ENCODE measurements around the gene KCNE1. TPM values are rescaled to one million over a fixed set of nuclear protein-coding genes. Genes with fewer than 3 reads are reported as not detected.

KCNE1 gene
- total and polyA plus RNA-seq, 4 donors: 0.23 to 6.0 (median 0.81) TPM

- no peaks in the 10 kb centered on the region for H3K4me1 ChIP-seq (ENCODE audit: control insufficient read depth in 4 of 4, insufficient read depth in 4 of 4, low read length in 3 of 4)
- no peaks in the 10 kb centered on the region for H3K27me3 ChIP-seq (ENCODE audit: control insufficient read depth in 4 of 4, insufficient read depth in 4 of 4, low read length in 3 of 4)
- H3K4me3 ChIP-seq (ENCODE audit: low read depth in 1 of 3, low read length in 3 of 3): no peak overlapping the region
- no peaks in the 10 kb centered on the region for H3K9me3 ChIP-seq (ENCODE audit: control insufficient read depth in 4 of 4, low read length in 3 of 4)
- DNase-seq (ENCODE audit: low spot score): no peak
- no peak overlapping the region for H3K9ac ChIP-seq (ENCODE audit: low read depth in 1 of 2, low read length in 2 of 2)
- no peak overlapping the region for H3K27ac ChIP-seq (ENCODE audit: low read depth in 1 of 2, low read length in 2 of 2)
- H3K36me3 ChIP-seq (ENCODE audit: control insufficient read depth in 4 of 4, insufficient read depth in 3 of 4, low read depth in 1 of 4, low read length in 3 of 4): peaks cover 0 to 3% (median 0%) of the 10 kb centered on the region in 4 donors
- 89% methylated on average over 2 of the region's 2 CpGs for WGBS
- no peak for TF ChIP-seq CTCF (IDR thresholded peaks at IDR 0.05; ENCODE audit: low read depth, low read length, missing input control)
- TF ChIP-seq NR2F2 (IDR thresholded peaks at IDR 0.05): no peak
- no peak for TF ChIP-seq JUND (IDR thresholded peaks at IDR 0.05)
- TF ChIP-seq HNF4G (IDR thresholded peaks at IDR 0.05): no peak
- TF ChIP-seq HNF4A (conservative IDR thresholded peaks at IDR 0.05): no peak
- no peak for TF ChIP-seq ATF3 (IDR thresholded peaks at IDR 0.05)
- TF ChIP-seq FOXA1 (IDR thresholded peaks at IDR 0.05): no peak
- no peak for TF ChIP-seq REST (IDR thresholded peaks at IDR 0.05)
- no peak for TF ChIP-seq GABPA (IDR thresholded peaks at IDR 0.05 in 1 of 2, conservative IDR thresholded peaks at IDR 0.05 in 1 of 2)
- TF ChIP-seq EGR1 (IDR thresholded peaks at IDR 0.05; ENCODE audit: low read depth in 2 of 2): no peak
These were observed 7.4 kb downstream of the KCNE1 start for GRCh38 chr21:34504595-34504994.

- H3K4me3 ChIP-seq (ENCODE audit: low read depth in 1 of 3, low read length in 3 of 3): no peak overlapping the region
- WGBS: 89% methylated on average over 3 of the region's 3 CpGs
- DNase-seq (ENCODE audit: low spot score): no peak
- H3K27ac ChIP-seq (ENCODE audit: low read depth in 1 of 2, low read length in 2 of 2): no peak overlapping the region
- H3K4me1 ChIP-seq (ENCODE audit: control insufficient read depth in 4 of 4, insufficient read depth in 4 of 4, low read length in 3 of 4): no peaks in the 10 kb centered on the region
- peaks cover 0 to 5% (median 2%) of the 10 kb centered on the region in 4 donors for H3K9me3 ChIP-seq (ENCODE audit: control insufficient read depth in 4 of 4, low read length in 3 of 4)
- no peak overlapping the region for H3K9ac ChIP-seq (ENCODE audit: low read depth in 1 of 2, low read length in 2 of 2)
- H3K27me3 ChIP-seq (ENCODE audit: control insufficient read depth in 4 of 4, insufficient read depth in 4 of 4, low read length in 3 of 4): no peaks in the 10 kb centered on the region
- peaks cover 0 to 3% (median 0%) of the 10 kb centered on the region in 4 donors for H3K36me3 ChIP-seq (ENCODE audit: control insufficient read depth in 4 of 4, insufficient read depth in 3 of 4, low read depth in 1 of 4, low read length in 3 of 4)
- TF ChIP-seq JUND (IDR thresholded peaks at IDR 0.05): no peak
- TF ChIP-seq RXRA (IDR thresholded peaks at IDR 0.05): no peak
- TF ChIP-seq SP1 (IDR thresholded peaks at IDR 0.05): no peak
- no peak for TF ChIP-seq ATF3 (IDR thresholded peaks at IDR 0.05)
- no peak for TF ChIP-seq RAD21 (IDR thresholded peaks at IDR 0.05)
- no peak for TF ChIP-seq EGR1 (IDR thresholded peaks at IDR 0.05; ENCODE audit: low read depth in 2 of 2)
- TF ChIP-seq GABPA (IDR thresholded peaks at IDR 0.05 in 1 of 2, conservative IDR thresholded peaks at IDR 0.05 in 1 of 2): no peak
- TF ChIP-seq HNF4A (conservative IDR thresholded peaks at IDR 0.05): no peak
- TF ChIP-seq YY1 (IDR thresholded peaks at IDR 0.05): no peak
- TF ChIP-seq HNF4G (IDR thresholded peaks at IDR 0.05): no peak
- no peak for TF ChIP-seq MAX (IDR thresholded peaks at IDR 0.05)
- no peak for TF ChIP-seq REST (IDR thresholded peaks at IDR 0.05)
- TF ChIP-seq TAF1 (conservative IDR thresholded peaks at IDR 0.05): no peak
- TF ChIP-seq FOXA2 (IDR thresholded peaks at IDR 0.05): no peak
- no peak for TF ChIP-seq FOXA1 (IDR thresholded peaks at IDR 0.05)
- no peak for TF ChIP-seq NR2F2 (IDR thresholded peaks at IDR 0.05)
- no peak for TF ChIP-seq CTCF (IDR thresholded peaks at IDR 0.05; ENCODE audit: low read depth, low read length, missing input control)
These were observed 9.4 kb downstream of the KCNE1 start for GRCh38 chr21:34502480-34503106.

Measured in liver (tissue), 9 donors.